IPS-20b (cell line): Measurements from ENCODE around the gene ADAR.

Experiments used
- H3K27ac ChIP-seq: one replicate; pipeline ENCODE4 v1.5.1; 2013; ENCODE audit warnings: low read length
- H3K27me3 ChIP-seq: 2 replicates; pipeline ENCODE4 v1.6.1; 2013; ENCODE audit warnings: mild to moderate bottlenecking, low read length, inconsistent platforms; ENCODE audit not compliant: insufficient read depth
- H3K36me3 ChIP-seq: 2 replicates; pipeline ENCODE4 v1.6.1; 2013; ENCODE audit warnings: low read depth, mild to moderate bottlenecking, inconsistent platforms, low read length, moderate library complexity; ENCODE audit not compliant: insufficient read depth
- H3K4me1 ChIP-seq: 2 replicates; pipeline ENCODE4 v1.6.1; 2013; ENCODE audit warnings: mild to moderate bottlenecking, control low read depth, inconsistent platforms, low read length, moderate library complexity; ENCODE audit not compliant: insufficient read depth
- H3K4me3 ChIP-seq: 2 replicates; pipeline ENCODE4 v1.5.1; 2013; ENCODE audit warnings: mild to moderate bottlenecking, low read length, inconsistent platforms
- H3K9ac ChIP-seq: 2 replicates; pipeline ENCODE4 v1.6.1; 2013; ENCODE audit warnings: low read depth, mild to moderate bottlenecking, inconsistent platforms, low read length, moderate library complexity
- H3K9me3 ChIP-seq: 2 replicates; pipeline ENCODE4 v1.6.1; 2013; ENCODE audit warnings: mild to moderate bottlenecking, low read depth, low read length, inconsistent platforms; ENCODE audit not compliant: insufficient read depth

Gene ADAR

GRCh38 chr1:154552036-154552435 is 56.0 kb downstream of the ADAR start:
- no peak overlapping the region for H3K27ac ChIP-seq
- no peaks in the 10 kb centered on the region for H3K27me3 ChIP-seq
- H3K9ac ChIP-seq: no peak overlapping the region
- H3K36me3 ChIP-seq: peaks cover 85% of the 10 kb centered on the region
- no peak overlapping the region for H3K4me3 ChIP-seq
- peaks cover 10% of the 10 kb centered on the region for H3K4me1 ChIP-seq
- no peaks in the 10 kb centered on the region for H3K9me3 ChIP-seq

DNA sequence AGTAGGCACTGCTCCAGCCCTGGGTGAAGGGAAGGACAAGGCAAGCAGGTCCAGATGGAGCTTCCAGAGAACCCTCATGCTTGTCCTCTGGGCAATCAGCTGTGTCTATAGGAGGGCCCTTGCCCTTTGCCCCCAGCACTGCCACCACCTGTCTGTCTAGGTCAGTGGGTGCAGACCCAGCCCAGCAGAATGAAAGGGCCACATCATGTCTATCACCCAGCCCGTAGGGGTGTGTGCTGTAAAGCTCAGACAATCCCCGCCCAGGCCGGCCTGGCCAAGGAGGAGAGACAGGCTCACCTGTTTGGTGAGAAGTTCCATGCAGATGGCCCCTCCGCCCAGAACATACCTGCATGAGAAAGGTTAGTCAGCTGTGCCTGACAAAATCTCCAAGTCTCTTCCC is 56.5 kb downstream of the ADAR start:
- Histone ChIP-seq H3K9me3 (no peaks in the 10 kb centered on the region), H3K9ac (no peak overlapping the region), H3K27me3 (no peaks in the 10 kb centered on the region), H3K4me3 (no peak overlapping the region), H3K27ac (no peak overlapping the region), H3K4me1 (peaks cover 4% of the 10 kb centered on the region), H3K36me3 (peaks cover 85% of the 10 kb centered on the region)

GRCh38 chr1:154550657-154551056 is 57.3 kb downstream of the ADAR start:
- H3K9ac ChIP-seq: no peak overlapping the region
- H3K27ac ChIP-seq: no peak overlapping the region
- H3K27me3 ChIP-seq: no peaks in the 10 kb centered on the region
- H3K9me3 ChIP-seq: no peaks in the 10 kb centered on the region
- peaks cover 78% of the 10 kb centered on the region for H3K36me3 ChIP-seq
- no peak overlapping the region for H3K4me3 ChIP-seq
- H3K4me1 ChIP-seq: no peaks in the 10 kb centered on the region

GRCh38 chr1:154550070-154550469 is 57.9 kb downstream of the ADAR start:
- no peaks in the 10 kb centered on the region for H3K27me3 ChIP-seq
- H3K27ac ChIP-seq: no peak overlapping the region
- H3K36me3 ChIP-seq: peaks cover 72% of the 10 kb centered on the region
- no peak overlapping the region for H3K9ac ChIP-seq
- H3K9me3 ChIP-seq: no peaks in the 10 kb centered on the region
- no peaks in the 10 kb centered on the region for H3K4me1 ChIP-seq
- no peak overlapping the region for H3K4me3 ChIP-seq

DNA sequence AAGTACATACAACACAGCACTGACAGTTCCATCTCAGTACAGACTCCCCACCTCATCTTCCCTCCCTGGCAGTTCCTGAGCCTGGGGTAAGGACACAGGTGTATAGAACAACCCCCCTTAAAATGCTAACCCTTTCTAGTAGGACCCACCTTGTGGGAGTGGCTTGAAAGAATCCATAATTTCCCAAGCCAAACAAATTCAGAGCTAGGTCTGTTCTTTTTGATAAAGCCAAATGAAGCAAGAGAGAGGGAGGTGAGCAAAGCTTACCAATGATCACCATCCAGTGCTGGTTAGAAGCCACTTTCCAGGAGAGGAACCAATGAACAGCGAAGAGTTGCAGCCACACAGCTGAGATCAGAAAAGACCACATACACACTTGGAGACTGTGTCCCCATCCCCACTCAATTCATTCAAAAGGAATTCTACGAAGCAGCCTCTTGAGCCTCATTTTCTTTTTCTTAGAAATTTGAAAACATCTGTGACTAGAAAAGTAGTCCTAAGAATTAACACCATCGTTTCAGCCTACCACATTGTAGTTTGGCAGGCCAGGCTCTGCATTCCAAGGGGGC is 58.7 kb downstream of the ADAR start:
- Histone ChIP-seq H3K27me3 (no peaks in the 10 kb centered on the region), H3K27ac (no peak overlapping the region), H3K4me1 (no peaks in the 10 kb centered on the region), H3K9ac (no peak overlapping the region), H3K36me3 (peaks cover 64% of the 10 kb centered on the region), H3K4me3 (no peak overlapping the region), H3K9me3 (no peaks in the 10 kb centered on the region)

GRCh38 chr1:154548028-154548427 is 60.0 kb downstream of the ADAR start:
- H3K4me1 ChIP-seq: no peaks in the 10 kb centered on the region
- no peak overlapping the region for H3K27ac ChIP-seq
- no peak overlapping the region for H3K4me3 ChIP-seq
- no peaks in the 10 kb centered on the region for H3K9me3 ChIP-seq
- H3K9ac ChIP-seq: no peak overlapping the region
- peaks cover 52% of the 10 kb centered on the region for H3K36me3 ChIP-seq
- no peaks in the 10 kb centered on the region for H3K27me3 ChIP-seq

- Histone ChIP-seq H3K36me3 (peaks cover 44% of the 10 kb centered on the region), H3K4me1 (no peaks in the 10 kb centered on the region), H3K9me3 (no peaks in the 10 kb centered on the region), H3K27ac (no peak overlapping the region), H3K27me3 (no peaks in the 10 kb centered on the region), H3K4me3 (no peak overlapping the region), H3K9ac (no peak overlapping the region)
Observed at GRCh38 chr1:154547105-154547732, 60.8 kb downstream of the ADAR start.

DNA sequence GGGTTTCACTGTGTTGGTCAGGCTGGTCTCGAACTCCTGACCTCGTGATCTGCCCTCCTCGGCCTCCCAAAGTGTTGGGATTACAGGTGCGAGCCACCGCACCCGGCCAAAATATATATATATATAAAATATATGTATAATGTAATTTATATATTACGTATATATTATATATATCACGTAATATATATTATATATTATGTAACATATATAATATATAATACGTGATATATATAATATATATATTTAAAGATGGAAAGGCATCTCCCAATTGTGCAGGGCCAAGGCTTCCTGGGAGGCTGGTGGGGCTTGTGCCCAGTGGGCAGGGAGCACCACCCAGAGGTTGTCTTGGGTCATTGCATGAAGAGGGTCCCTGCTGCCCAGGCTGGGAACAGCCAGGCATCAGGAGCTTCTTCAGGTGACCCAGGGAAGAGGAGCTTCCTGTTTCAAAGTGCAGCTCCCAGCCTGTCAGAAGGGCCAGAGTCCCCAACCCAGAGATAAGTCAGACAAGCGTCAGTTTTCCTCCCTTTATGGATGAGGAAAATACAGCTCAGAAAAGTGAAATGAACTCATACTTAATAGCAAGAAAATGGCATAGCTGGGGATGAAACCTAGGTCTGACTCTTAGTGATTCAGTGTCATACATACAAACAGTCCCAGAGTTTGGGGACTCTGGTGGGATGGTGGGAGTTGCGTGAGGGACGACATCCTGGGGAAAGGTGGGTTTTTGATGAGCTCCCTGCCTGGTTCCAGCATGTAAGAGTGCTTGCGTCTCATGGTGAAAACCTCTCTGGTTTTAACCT is 61.5 kb downstream of the ADAR start:
- Histone ChIP-seq H3K27me3 (no peaks in the 10 kb centered on the region; the same call in 1 of the 2 replicates), H3K36me3 (peaks cover 36% of the 10 kb centered on the region), H3K9me3 (no peaks in the 10 kb centered on the region), H3K4me3 (no peak overlapping the region), H3K27ac (no peak overlapping the region), H3K4me1 (no peaks in the 10 kb centered on the region), H3K9ac (no peak overlapping the region)

DNA sequence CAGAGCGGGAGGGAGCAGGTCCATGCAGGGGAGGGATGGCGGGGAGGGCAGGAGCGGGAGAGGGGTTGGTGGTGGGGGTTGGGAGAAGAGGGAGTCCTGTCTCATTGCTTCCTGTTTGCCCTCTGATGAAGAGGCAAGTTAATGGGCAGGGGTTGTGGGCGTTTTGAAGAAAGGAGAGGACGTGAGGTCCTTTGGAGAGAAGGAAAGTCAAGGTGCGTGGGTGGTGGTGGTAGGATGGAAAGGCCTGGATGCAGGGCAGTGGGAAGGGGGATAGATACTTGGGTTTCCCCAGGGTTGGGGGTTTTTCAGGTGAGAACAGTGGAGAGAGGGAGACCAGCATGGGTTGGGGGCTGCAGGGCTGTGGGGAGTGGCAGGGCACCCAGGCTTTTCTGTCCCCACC is 66.8 kb downstream of the ADAR start:
- Histone ChIP-seq H3K4me1 (no peaks in the 10 kb centered on the region), H3K9ac (no peak overlapping the region), H3K27ac (no peak overlapping the region), H3K9me3 (no peaks in the 10 kb centered on the region), H3K27me3 (peaks cover 4% of the 10 kb centered on the region; the same call in 1 of the 2 replicates), H3K4me3 (no peak overlapping the region), H3K36me3 (no peaks in the 10 kb centered on the region)

- no peaks in the 10 kb centered on the region for H3K36me3 ChIP-seq
- no peak overlapping the region for H3K4me3 ChIP-seq
- H3K4me1 ChIP-seq: no peaks in the 10 kb centered on the region
- H3K9me3 ChIP-seq: no peaks in the 10 kb centered on the region
- peaks cover 4% of the 10 kb centered on the region; the same call in 1 of the 2 replicates for H3K27me3 ChIP-seq
- no peak overlapping the region for H3K9ac ChIP-seq
- no peak overlapping the region for H3K27ac ChIP-seq
Observed at GRCh38 chr1:154539486-154540483, 68.2 kb downstream of the ADAR start.

- Histone ChIP-seq H3K27ac (no peak overlapping the region), H3K4me3 (no peak overlapping the region), H3K4me1 (no peaks in the 10 kb centered on the region), H3K27me3 (peaks cover 4% of the 10 kb centered on the region; the same call in 1 of the 2 replicates), H3K9me3 (no peaks in the 10 kb centered on the region), H3K36me3 (no peaks in the 10 kb centered on the region), H3K9ac (no peak overlapping the region)
Observed at GRCh38 chr1:154536570-154536969, 71.4 kb downstream of the ADAR start.
